SK-N-MC (cell line): ENCODE data around the gene LIG3.

Experiments used
- EZH2 ChIP-seq: fragments of 200-600 bp; sonication (generic); IDR thresholded peaks from one replicate; pipeline ENCODE4 v1.6.1; 2017; ENCODE audit warnings: antibody characterized with exemption
- FOXP2 ChIP-seq: optimal IDR thresholded peaks from 2 replicates; pipeline ENCODE3; 2011; ENCODE audit warnings: mild to moderate bottlenecking, moderate library complexity; ENCODE audit not compliant: insufficient read depth; ENCODE audit errors: extremely low read length, control extremely low read depth

GRCh38 chr17:35011671-35012216, 31.4 kb downstream of the LIG3 start:
- TF ChIP-seq EZH2 (no peak), FOXP2 (no peak)
